Kidney epithelial cell (primary cell): ENCODE data around the gene ADIRF. TPM values are rescaled to one million over a fixed set of nuclear protein-coding genes. Genes with fewer than 3 reads are reported as not detected.

Experiments
- DNase-seq: peaks from one replicate; pipeline ENCODE4 v3.0.0-alpha.2; 2010; ENCODE audit warnings: low read depth
- H3K27me3 ChIP-seq: 2 replicates; pipeline ENCODE4 v1.6.0; 2011; ENCODE audit warnings: low read length; ENCODE audit not compliant: control insufficient read depth, insufficient read depth
- H3K36me3 ChIP-seq: 2 replicates; pipeline ENCODE4 v1.5.1; 2011; ENCODE audit warnings: low read length; ENCODE audit not compliant: control insufficient read depth, insufficient read depth
- H3K4me3 ChIP-seq: 2 replicates; pipeline ENCODE4 v1.5.1; 2011; ENCODE audit warnings: low read depth, mild to moderate bottlenecking, control low read depth, low read length
- CTCF ChIP-seq: IDR thresholded peaks from 2 replicates; pipeline ENCODE4 v1.5.1; 2011; ENCODE audit warnings: mild to moderate bottlenecking, moderate library complexity, low read length, control low read depth, inconsistent platforms; ENCODE audit not compliant: insufficient read depth, poor library complexity, severe bottlenecking
- total RNA-seq: library from RNA; depleted of rRNA; stranded (reverse); fragments of >200 nt; gene quantifications from 2 replicates; pipeline ENCODE4 v1.2.3, GENCODE V29; 2015

ADIRF gene
- total RNA-seq, 1 donor from 2014 or later, result not detected

GRCh38 chr10:86962981-86963310 is 5.3 kb upstream of the ADIRF start:
- H3K36me3 ChIP-seq, result no peaks in the 10 kb centered on the region
- TF ChIP-seq CTCF, result no peak
- H3K27me3 ChIP-seq, result peaks cover under 1% of the 10 kb centered on the region
- no peak for DNase-seq
- H3K4me3 ChIP-seq, result no peak overlapping the region

GRCh38 chr10:86963341-86963919 is 4.9 kb upstream of the ADIRF start:
- no peak for DNase-seq
- no peak for TF ChIP-seq CTCF
- no peaks in the 10 kb centered on the region for H3K36me3 ChIP-seq
- H3K4me3 ChIP-seq, result no peak overlapping the region
- peaks cover 6% of the 10 kb centered on the region for H3K27me3 ChIP-seq

DNA sequence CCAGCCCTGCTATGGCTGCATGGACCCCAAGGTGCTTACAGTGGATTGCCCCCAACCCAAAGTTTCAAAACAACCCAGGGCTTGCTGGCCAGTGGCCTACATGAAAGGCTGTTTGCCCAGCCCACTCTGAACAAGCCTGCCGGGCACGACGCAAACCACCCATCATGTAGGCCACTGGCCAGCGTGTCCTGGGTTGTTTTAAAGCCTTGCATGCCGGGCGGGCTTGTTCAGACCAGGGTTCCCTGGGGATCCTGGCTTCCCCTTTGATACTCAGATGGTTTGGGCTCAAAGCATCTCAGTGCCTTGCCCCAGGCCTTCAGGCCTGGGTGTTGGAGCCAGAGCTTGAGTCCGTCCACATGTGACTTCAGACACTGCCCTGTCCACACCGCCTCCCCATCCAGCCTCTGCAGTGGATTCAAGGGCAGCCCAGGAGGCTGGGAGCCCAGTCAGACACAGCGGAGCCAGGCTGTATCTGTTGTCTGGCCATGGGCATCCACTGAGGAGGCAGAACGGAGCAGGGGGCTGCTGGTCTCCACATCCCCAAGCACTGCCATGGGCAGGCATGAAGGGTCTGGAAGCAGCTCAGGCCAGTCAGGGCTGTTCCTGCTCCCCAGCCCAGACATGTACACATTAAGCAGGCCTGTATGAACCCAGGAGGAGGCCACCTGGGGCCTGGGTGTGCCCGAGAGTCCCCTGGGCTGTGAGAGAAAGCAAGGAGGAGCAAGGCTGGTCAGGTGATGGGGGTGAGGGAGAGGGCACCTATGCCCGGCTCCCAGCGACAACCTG is 4.0 kb upstream of the ADIRF start:
- no peak for TF ChIP-seq CTCF
- no peaks in the 10 kb centered on the region for H3K36me3 ChIP-seq
- no peak for DNase-seq
- H3K4me3 ChIP-seq, result no peak overlapping the region
- H3K27me3 ChIP-seq, result peaks cover 9% of the 10 kb centered on the region

DNA sequence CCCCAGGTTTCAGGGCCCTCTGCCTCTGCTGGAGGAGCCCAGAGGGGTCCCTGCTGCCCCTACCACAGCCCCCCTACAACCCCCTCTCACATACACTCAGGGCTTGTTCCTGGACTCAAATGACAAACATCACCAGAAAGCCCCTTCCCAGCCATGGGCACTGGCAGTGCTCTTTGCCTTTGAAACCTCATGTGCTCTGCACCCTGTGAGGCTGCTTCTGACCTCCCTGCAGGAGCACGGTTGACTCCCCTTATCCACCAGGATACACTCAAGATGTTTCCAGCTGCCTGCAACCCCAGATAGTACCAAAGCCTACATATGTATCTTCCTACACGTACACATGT is 3.5 kb upstream of the ADIRF start:
- Histone ChIP-seq H3K27me3 (peaks cover 9% of the 10 kb centered on the region), H3K36me3 (no peaks in the 10 kb centered on the region), H3K4me3 (no peak overlapping the region)
- no peak for DNase-seq
- no peak for TF ChIP-seq CTCF

- H3K4me3 ChIP-seq, result no peak overlapping the region
- TF ChIP-seq CTCF, result no peak
- peaks cover 9% of the 10 kb centered on the region for H3K27me3 ChIP-seq
- no peak for DNase-seq
- no peaks in the 10 kb centered on the region for H3K36me3 ChIP-seq
Observed at GRCh38 chr10:86965986-86966654, 2.2 kb upstream of the ADIRF start.
